ENCODE results near the gene SOX18.
"Not testable (repeated sequence)": the region's sequence is repeated elsewhere in the genome, so short reads cannot be mapped to it uniquely, and the experiment has no call there.

SOX18 gene

GRCh38 chr20:64049060-64049877 is at the start of gene SOX18:
SOX18 (minus strand) TSS chr20:64049639; CDS start chr20:64049516, 123 bp downstream.
- peak; percentile 55 for DNase-seq

GRCh38 chr20:64098471-64099013 is 49.1 kb upstream of the SOX18 start:
- no peak for DNase-seq

GRCh38 chr20:64096535-64096934 is 47.1 kb upstream of the SOX18 start:
- no peak for DNase-seq

GRCh38 chr20:64095927-64096326 is 46.5 kb upstream of the SOX18 start:
- DNase-seq: no peak

- DNase-seq: no peak
These were observed 46.0 kb upstream of the SOX18 start for GRCh38 chr20:64095455-64095854.

GRCh38 chr20:64093013-64093503 is 43.6 kb upstream of the SOX18 start:
- DNase-seq: no peak

- no peak for DNase-seq
These were observed 43.0 kb upstream of the SOX18 start for GRCh38 chr20:64092258-64093012.

GRCh38 chr20:64091770-64092169 is 42.3 kb upstream of the SOX18 start:
- no peak for DNase-seq

- no peak for DNase-seq
These were observed 41.9 kb upstream of the SOX18 start for GRCh38 chr20:64091340-64091739.

GRCh38 chr20:64090165-64090564 is 40.7 kb upstream of the SOX18 start:
- DNase-seq: no peak

DNA sequence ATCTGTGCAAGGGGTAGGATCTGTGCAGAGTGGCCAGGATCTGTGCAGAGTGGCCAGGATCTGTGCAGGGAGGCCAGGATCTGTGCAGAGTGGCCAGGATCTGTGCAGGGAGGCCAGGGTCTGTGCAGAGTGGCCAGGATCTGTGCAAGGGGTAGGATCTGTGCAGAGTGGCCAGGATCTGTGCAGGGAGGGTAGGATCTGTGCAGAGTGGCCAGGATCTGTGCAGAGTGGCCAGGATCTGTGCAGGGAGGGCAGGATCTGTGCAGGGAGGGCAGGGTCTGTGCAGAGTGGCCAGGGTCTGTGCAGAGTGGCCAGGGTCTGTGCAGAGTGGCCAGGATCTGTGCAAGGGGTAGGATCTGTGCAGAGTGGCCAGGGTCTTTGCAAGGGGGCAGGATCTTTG is 39.1 kb upstream of the SOX18 start:
- not testable (repeated sequence) for DNase-seq

GRCh38 chr20:64087226-64087825 is 37.9 kb upstream of the SOX18 start:
- DNase-seq: not testable (repeated sequence)

- DNase-seq: no peak
These were observed 37.4 kb upstream of the SOX18 start for GRCh38 chr20:64086801-64087200.

DNA sequence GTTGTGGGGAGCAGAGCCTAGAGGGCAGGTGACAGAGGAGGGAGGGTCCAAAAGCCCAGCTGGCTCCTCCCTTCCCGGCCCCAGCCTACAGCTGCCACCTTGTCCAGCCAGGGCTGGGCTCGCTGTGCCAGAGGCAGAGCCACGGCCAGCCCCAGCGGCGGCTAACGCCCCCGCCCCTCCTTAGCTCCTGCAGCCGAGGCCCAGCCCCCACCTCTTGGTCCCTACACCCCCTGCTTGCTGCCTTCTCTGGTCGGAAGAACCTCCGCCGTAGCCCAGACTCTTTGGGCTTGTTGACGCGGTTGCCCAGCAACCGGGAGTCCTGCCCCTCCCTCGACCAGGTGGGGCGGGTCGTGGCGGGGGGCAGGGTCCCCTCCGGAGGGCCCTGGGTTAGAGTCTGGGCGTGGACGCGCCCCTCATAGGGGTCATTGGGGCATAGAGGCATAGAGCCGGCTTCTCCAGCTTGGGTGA is 35.3 kb upstream of the SOX18 start:
- DNase-seq: no peak

GRCh38 chr20:64083804-64084684 is 34.6 kb upstream of the SOX18 start, which contains the start of gene LKAAEAR1:
LKAAEAR1 (minus strand) TSS chr20:64084398; CDS start chr20:64084219, 179 bp downstream.
- DNase-seq: no peak

DNA sequence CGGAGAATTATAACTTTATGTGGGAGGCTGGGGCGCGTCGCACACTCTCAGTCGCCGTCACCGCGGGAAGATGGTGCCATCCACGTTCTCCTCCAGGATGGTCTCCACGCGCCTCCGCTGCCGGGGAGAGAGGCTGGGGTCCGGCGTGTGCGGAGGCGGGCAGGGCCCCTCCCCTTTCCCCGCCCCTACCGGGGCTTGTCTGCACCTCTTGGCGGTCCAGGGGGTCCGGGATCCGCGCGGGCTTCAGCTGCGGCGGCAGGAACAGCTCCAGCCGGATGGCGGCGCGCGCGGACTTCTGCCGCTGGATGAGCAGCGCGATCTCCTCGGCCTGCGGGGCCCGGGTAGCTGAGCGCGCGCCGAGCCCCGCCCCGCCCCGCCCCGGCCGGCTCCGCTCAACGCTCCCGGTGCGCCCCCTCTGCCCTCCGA is 34.0 kb upstream of the SOX18 start:
- peak; percentile 79 for DNase-seq

DNA sequence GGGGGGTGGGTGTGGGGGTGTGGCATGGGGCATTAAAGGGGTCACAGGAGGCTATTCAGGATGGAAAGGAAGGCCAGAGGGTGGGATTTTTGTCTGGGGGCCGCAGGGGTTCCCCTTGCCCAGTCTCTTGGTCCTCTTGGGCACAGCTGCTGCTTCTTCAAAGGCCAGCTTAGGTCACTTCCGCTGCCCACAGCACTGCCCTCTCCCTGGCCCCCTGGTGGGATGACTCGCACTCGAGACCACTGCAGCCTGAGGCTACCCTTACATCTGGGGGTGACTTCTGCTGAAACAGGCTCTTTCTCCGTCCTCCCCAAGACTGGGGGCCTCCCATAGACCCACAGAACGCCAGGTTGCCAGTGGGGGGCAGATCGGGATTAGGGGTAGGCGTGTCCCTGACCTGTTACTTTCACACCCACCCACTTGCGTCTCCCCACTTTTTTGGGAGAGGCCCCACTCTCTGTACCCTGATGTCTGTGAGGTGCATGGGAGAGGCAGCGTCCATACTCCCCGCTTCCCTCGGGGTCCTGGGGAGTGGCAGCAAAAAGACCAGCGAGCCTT is 33.5 kb upstream of the SOX18 start:
- DNase-seq: no peak

DNA sequence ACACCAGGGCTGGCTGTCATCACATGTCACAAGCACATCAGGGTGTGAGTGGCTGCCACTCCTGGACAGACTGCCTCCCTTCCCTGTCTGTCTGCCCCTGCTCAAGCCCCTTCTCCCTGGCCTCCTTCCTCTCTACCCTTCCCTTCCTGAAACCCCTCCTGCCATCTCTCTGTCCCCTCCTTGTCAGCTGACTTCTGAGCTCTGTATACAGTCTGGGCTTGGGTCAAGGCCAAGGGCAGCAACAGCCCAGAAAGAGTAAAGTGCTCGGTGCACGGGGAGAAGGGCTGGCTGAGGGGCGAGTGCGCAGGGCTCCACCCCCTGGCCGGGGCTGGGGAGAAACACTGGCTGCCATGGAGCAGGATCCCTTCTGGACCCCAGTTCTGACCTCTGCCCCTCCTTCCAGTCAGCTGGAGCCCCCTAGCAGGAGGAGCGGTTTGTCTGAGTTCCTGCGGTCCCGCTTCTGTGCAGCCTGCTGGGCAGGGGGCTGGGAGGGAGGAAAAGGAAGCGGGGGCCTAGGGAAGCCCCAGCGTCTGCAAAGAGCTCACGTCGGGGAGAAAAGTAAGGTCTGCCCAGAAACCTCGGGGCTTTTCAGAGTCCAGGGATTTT is 32.8 kb upstream of the SOX18 start:
- DNase-seq: no peak

GRCh38 chr20:64081624-64081964 is 32.2 kb upstream of the SOX18 start:
- no peak for DNase-seq

DNA sequence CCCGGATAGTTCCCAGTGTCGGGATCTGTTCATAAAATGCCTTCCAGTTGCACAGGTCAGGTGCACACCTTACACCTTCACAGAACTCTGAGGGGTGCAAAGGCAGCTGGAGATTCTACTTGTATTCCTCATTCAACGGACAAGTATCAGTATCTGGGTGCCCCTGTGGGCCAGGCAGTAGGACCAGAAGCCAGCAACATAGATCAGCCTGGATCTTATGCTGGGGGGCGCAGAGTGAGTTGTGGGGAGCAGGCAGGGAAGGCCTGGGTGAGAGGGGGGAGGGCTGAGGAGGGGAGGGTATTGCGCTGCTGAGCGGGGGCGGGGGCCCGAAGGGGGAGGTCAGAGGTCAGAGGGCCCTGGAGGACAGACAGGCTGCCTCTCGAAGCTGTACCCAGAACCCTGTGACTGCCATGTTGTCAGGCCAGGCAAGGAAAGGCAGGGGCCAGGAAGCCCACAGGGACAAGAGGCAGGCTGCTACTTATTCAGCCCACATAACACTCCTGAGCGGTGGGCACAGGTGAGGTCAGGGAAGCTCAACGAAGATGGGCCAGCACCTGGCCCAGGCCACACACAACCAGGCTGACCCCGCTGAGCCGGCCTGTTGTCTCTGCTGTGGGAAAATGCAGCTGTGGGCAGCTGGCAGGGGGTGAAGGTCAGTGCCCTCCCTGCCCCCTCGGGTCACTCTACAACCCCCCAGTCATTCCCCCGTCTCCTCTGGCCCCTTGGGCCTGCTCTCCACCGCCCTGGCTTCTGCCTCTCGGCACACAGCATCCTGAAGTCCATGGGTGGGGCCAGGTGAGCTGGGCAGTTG is 31.6 kb upstream of the SOX18 start:
- DNase-seq: no peak
